Neural crest cell (in vitro differentiated cells): ENCODE measurements around the gene GRIP2. TPM values are rescaled to one million over a fixed set of nuclear protein-coding genes. Genes with fewer than 3 reads are reported as not detected.

ENCODE experiments used
- DNase-seq: peaks from one replicate; pipeline ENCODE4 v3.0.0; 2021; ENCODE audit warnings: low read depth, mixed read lengths, low spot score
- H3K27ac Mint-ChIP-seq: one replicate; pipeline ENCODE4 v1.8.0; 2021; ENCODE audit warnings: mild to moderate bottlenecking, mixed read lengths; ENCODE audit not compliant: unreplicated experiment
- H3K27me3 Mint-ChIP-seq: 2 replicates; pipeline ENCODE4 v1.8.0; 2021; ENCODE audit warnings: low read depth, mild to moderate bottlenecking, mixed read lengths
- H3K36me3 Mint-ChIP-seq: 2 replicates; pipeline ENCODE4 v1.8.0; 2021; ENCODE audit warnings: low read depth, mild to moderate bottlenecking, mixed read lengths
- H3K4me1 Mint-ChIP-seq: 2 replicates; pipeline ENCODE4 v1.8.0; 2021; ENCODE audit warnings: mixed read lengths
- H3K4me3 Mint-ChIP-seq: one replicate; pipeline ENCODE4 v1.8.0; 2021; ENCODE audit warnings: mild to moderate bottlenecking, mixed read lengths
- H3K9me3 Mint-ChIP-seq: 2 replicates; pipeline ENCODE4 v1.8.0; 2021; ENCODE audit warnings: mixed read lengths
- total RNA-seq: library from RNA; stranded (reverse); gene quantifications from 2 replicates; pipeline ENCODE4 v1.2.1, GENCODE V29; 2021
- TF ChIP-seq, protein P1 (sequence below): fragments of 200-600 bp; sonication (generic); conservative IDR thresholded peaks from 2 replicates; pipeline ENCODE4 v1.5.0; 2021; ENCODE audit warnings: antibody characterized with exemption, mild to moderate bottlenecking

Gene GRIP2
- total RNA-seq, 1 donor from 2014 or later: 3.2 TPM

DNA sequence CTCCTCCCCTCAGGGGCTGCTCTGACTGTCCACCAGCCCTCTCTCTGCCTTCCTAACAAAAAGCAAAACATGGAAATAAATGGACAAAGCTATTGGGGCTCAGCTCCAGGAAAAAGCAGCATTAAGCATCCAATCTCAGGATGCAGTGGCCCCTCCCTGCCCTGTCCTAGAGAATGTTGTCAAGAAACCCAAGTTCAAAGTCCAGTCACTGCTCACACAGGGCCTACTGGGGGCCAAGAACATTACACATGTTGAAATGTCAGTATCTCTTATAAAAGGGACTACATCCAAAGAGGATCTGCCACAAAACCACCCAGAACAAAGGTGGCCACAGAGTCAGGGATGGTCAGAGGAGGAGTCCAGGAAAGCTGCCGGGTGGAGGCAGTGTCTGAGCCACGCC is 7.6 kb upstream of the GRIP2 start:
- Mint-ChIP-seq H3K36me3 (no peaks in the 10 kb centered on the region), H3K9me3 (no peaks in the 10 kb centered on the region), H3K27ac (no peak overlapping the region), H3K27me3 (peaks cover 3% of the 10 kb centered on the region), H3K4me3 (no peak overlapping the region), H3K4me1 (peaks cover 19% of the 10 kb centered on the region)
- TF ChIP-seq, protein P1, sequence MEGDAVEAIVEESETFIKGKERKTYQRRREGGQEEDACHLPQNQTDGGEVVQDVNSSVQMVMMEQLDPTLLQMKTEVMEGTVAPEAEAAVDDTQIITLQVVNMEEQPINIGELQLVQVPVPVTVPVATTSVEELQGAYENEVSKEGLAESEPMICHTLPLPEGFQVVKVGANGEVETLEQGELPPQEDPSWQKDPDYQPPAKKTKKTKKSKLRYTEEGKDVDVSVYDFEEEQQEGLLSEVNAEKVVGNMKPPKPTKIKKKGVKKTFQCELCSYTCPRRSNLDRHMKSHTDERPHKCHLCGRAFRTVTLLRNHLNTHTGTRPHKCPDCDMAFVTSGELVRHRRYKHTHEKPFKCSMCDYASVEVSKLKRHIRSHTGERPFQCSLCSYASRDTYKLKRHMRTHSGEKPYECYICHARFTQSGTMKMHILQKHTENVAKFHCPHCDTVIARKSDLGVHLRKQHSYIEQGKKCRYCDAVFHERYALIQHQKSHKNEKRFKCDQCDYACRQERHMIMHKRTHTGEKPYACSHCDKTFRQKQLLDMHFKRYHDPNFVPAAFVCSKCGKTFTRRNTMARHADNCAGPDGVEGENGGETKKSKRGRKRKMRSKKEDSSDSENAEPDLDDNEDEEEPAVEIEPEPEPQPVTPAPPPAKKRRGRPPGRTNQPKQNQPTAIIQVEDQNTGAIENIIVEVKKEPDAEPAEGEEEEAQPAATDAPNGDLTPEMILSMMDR: no peak
- DNase-seq: no peak

DNA sequence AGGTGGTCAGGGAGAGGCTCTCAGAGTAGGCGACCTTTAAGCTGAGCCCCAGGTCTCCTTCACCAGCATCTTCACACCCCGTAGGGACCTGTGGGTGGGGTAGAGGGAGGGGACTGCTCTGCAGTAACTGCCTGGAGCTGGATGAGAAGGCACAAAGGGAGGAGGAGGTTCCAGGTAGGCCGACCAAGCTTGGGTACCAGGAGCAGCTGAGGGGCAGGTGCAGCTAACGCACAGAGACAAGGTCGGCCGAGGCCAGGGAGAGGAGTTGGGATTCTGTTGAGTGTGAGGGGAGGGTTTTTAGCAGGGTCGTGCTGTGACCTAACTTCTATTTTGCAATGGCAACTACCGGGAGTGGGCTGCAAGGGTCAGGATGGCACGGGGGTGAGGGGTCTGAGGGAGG is 5.9 kb upstream of the GRIP2 start:
- no peak overlapping the region for H3K4me3 Mint-ChIP-seq
- TF ChIP-seq, protein P1: no peak
- no peak overlapping the region for H3K27ac Mint-ChIP-seq
- peaks cover 15% of the 10 kb centered on the region for H3K4me1 Mint-ChIP-seq
- H3K9me3 Mint-ChIP-seq: no peaks in the 10 kb centered on the region
- DNase-seq: no peak
- H3K36me3 Mint-ChIP-seq: no peaks in the 10 kb centered on the region
- peaks cover 3% of the 10 kb centered on the region for H3K27me3 Mint-ChIP-seq

DNA sequence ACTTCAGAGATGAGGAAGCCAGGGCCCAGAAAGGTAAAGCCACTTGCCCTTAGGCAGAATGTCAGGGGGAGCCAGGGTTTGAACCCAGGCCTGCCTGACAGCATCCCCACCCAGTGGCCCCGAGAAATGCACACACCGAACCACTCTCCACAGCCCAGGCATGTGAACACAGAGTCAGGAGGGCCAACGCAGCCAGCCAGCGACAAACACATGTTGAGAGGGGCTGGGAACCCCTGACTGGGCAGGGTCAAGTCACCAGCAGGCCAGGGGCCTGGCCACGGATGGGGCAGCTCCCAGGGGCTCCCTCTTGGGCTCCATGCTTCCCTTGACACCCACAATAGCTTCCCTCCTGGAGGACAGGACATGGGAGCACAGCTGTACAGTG is 5.1 kb upstream of the GRIP2 start:
- DNase-seq: no peak
- Mint-ChIP-seq H3K27me3 (peaks cover 3% of the 10 kb centered on the region), H3K4me1 (peaks cover 19% of the 10 kb centered on the region), H3K4me3 (no peak overlapping the region), H3K27ac (no peak overlapping the region), H3K36me3 (no peaks in the 10 kb centered on the region), H3K9me3 (no peaks in the 10 kb centered on the region)
- TF ChIP-seq, protein P1: no peak

DNA sequence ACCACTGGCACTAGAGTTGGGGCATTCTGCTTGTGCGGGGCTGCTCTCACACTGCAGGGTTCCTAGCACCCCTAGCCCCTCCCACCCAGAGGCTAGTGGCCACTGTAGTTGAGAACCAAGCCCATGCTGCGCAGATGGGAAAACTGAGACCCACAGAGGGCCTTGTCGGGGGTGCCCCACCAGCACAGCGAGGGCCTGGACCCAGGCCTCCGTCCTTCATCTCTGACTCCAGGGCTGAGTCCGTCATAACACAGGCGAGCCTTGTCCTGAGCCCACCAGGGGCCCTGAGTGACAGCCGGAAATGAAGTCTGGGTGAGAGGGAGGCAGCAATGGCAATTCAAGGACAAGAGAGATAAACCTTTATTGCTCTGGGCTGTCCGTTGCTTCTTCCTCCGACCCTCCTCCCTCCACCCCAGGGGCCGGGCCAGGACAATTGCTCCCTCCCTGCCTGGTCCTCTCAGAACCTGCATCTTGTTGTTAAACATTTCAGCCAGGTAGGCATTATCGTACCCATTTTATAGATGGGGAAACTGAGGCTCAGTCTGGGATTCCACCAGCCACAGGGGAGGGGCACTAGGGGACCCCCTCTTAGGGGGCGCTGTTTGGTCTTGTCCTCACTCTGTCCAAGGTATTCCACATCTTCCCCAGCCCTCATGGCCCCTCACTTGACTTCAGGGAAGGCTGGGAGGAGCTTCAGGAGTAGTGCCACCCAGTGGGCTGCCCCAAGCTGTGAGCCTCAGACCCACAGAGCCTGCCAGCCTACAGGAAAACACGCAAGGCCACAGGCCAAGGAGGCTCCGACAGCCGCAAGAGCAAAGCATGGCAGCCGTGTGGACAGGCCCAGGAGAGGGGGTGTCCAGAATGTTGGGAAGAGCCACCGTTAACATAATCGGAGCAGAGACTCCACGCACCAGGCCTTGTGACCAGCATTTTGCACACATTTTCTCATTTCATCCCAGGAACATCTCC is 4.4 kb upstream of the GRIP2 start:
- TF ChIP-seq, protein P1: no peak
- no peak overlapping the region for H3K27ac Mint-ChIP-seq
- peaks cover 19% of the 10 kb centered on the region for H3K4me1 Mint-ChIP-seq
- H3K36me3 Mint-ChIP-seq: no peaks in the 10 kb centered on the region
- H3K27me3 Mint-ChIP-seq: peaks cover 3% of the 10 kb centered on the region
- no peaks in the 10 kb centered on the region for H3K9me3 Mint-ChIP-seq
- no peak overlapping the region for H3K4me3 Mint-ChIP-seq
- DNase-seq: no peak

DNA sequence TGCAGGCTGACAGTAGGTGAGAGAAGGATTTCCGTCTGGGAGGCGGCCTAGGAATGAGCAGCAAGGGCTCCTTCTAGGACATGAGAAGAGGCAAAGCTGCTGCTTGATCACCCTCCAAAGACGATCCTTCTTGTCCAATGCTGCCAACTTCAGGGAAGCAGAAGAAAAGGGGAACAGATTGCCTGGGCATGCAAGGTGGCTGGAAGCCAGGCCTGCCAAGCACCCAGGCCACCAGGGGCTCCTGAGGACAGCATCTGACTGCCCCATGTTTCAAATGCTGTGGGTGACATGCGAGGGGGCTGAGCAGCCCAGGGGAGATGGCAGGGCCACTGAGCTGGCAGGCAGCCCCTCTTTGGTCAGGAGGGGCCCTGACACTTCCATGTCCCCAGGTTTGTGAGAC is 3.3 kb upstream of the GRIP2 start:
- TF ChIP-seq, protein P1: no peak
- Mint-ChIP-seq H3K9me3 (no peaks in the 10 kb centered on the region), H3K4me3 (no peak overlapping the region), H3K27ac (no peak overlapping the region), H3K36me3 (no peaks in the 10 kb centered on the region), H3K4me1 (peaks cover 21% of the 10 kb centered on the region), H3K27me3 (no peaks in the 10 kb centered on the region)
- no peak for DNase-seq
